Muscle layer of duodenum (tissue), 2 donors: Measurements from ENCODE around the gene TRIP12.

Source experiments
- H3K27ac ChIP-seq: one replicate; pipeline ENCODE4 v1.7.0; 2013; ENCODE audit warnings: mild to moderate bottlenecking, low read length
- H3K27me3 ChIP-seq: one replicate; pipeline ENCODE4 v1.7.0; 2013; ENCODE audit warnings: low read depth, mild to moderate bottlenecking, control low read depth, low read length
- H3K36me3 ChIP-seq, 2 donors: one replicate each; pipeline ENCODE4 v1.7.0; 2013; ENCODE audit warnings: low read length in 2 of 2, control low read depth in 1 of 2, mild to moderate bottlenecking in 1 of 2; ENCODE audit not compliant: insufficient read depth in 2 of 2, control insufficient read depth in 1 of 2
- H3K4me1 ChIP-seq, 2 donors: one replicate each; pipeline ENCODE4 v1.7.0; 2013; ENCODE audit warnings: low read length in 2 of 2, mild to moderate bottlenecking in 2 of 2, control low read depth in 1 of 2, moderate library complexity in 1 of 2; ENCODE audit not compliant: insufficient read depth in 2 of 2, control insufficient read depth in 1 of 2
- H3K4me3 ChIP-seq, 2 donors: one replicate each; pipeline ENCODE4 v1.7.0; 2013; ENCODE audit warnings: low read length in 2 of 2, low read depth in 1 of 2, mild to moderate bottlenecking in 1 of 2
- H3K9me3 ChIP-seq, 2 donors: one replicate each; pipeline ENCODE4 v1.7.0; 2013; ENCODE audit warnings: low read length in 2 of 2, control low read depth in 1 of 2, mild to moderate bottlenecking in 1 of 2; ENCODE audit not compliant: control insufficient read depth in 1 of 2
- donor health status: healthy.

The TRIP12 gene

GRCh38 chr2:229899604-229900003 is 22.2 kb downstream of the TRIP12 start:
- Histone ChIP-seq H3K9me3 (no peaks in the 10 kb centered on the region), H3K4me3 (no peak overlapping the region), H3K27me3 (no peaks in the 10 kb centered on the region), H3K4me1 (peaks cover 0 to 14% of the 10 kb centered on the region in 2 donors), H3K36me3 (peaks cover 0 to 6% of the 10 kb centered on the region in 2 donors), H3K27ac (no peak overlapping the region)

GRCh38 chr2:229896857-229897256 is 25.0 kb downstream of the TRIP12 start:
- Histone ChIP-seq H3K4me1 (peaks cover 0 to 8% of the 10 kb centered on the region in 2 donors), H3K27me3 (no peaks in the 10 kb centered on the region), H3K9me3 (no peaks in the 10 kb centered on the region), H3K27ac (no peak overlapping the region), H3K4me3 (no peak overlapping the region), H3K36me3 (no peaks in the 10 kb centered on the region)

GRCh38 chr2:229889023-229889422 is 32.8 kb downstream of the TRIP12 start:
- H3K4me3 ChIP-seq: no peak overlapping the region
- peaks cover 0 to 22% of the 10 kb centered on the region in 2 donors for H3K4me1 ChIP-seq
- H3K9me3 ChIP-seq: no peaks in the 10 kb centered on the region
- H3K27me3 ChIP-seq: no peaks in the 10 kb centered on the region
- H3K27ac ChIP-seq: no peak overlapping the region
- no peaks in the 10 kb centered on the region for H3K36me3 ChIP-seq

DNA sequence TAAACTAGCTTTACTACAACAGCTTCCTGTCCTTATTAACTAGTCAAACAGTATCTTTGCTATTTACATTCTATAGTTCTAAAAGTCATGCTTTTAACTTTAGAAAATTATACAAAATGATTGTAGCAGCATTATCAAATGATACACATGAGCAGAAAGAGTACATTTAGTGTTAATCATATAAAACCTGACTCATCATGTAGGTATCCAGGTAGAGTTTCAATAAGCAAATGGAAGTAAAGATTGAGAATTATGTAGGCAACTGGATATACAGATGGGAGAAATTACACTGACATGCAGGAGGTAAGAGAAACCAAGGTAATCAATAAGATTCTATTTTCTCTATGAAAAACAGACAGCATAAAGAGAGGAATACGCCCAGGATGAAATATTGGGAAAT is 33.8 kb downstream of the TRIP12 start:
- no peaks in the 10 kb centered on the region for H3K36me3 ChIP-seq
- peaks cover 0 to 22% of the 10 kb centered on the region in 2 donors for H3K4me1 ChIP-seq
- H3K9me3 ChIP-seq: no peaks in the 10 kb centered on the region
- no peak overlapping the region for H3K27ac ChIP-seq
- no peak overlapping the region for H3K4me3 ChIP-seq
- no peaks in the 10 kb centered on the region for H3K27me3 ChIP-seq

DNA sequence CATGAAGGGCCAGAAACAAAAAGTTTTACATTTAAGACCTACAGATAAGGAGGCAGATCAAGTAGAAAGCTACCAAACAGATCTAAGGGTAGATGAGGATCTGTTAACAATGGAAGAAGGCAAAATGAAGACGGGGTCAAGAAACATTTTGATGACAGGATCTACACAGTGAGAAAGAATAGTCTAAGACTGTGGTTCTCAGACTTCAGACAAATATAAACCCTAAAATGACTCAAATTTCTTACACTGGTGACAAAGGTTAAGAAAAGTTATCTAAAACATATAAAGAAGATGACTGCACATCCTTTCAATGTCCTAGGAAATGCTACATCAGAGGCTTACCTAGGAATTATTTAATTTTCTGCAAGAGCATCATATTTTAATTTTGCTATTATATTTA is 34.4 kb downstream of the TRIP12 start:
- H3K27ac ChIP-seq: no peak overlapping the region
- peaks cover 0 to 22% of the 10 kb centered on the region in 2 donors for H3K4me1 ChIP-seq
- H3K9me3 ChIP-seq: no peaks in the 10 kb centered on the region
- no peaks in the 10 kb centered on the region for H3K36me3 ChIP-seq
- no peak overlapping the region for H3K4me3 ChIP-seq
- no peaks in the 10 kb centered on the region for H3K27me3 ChIP-seq

DNA sequence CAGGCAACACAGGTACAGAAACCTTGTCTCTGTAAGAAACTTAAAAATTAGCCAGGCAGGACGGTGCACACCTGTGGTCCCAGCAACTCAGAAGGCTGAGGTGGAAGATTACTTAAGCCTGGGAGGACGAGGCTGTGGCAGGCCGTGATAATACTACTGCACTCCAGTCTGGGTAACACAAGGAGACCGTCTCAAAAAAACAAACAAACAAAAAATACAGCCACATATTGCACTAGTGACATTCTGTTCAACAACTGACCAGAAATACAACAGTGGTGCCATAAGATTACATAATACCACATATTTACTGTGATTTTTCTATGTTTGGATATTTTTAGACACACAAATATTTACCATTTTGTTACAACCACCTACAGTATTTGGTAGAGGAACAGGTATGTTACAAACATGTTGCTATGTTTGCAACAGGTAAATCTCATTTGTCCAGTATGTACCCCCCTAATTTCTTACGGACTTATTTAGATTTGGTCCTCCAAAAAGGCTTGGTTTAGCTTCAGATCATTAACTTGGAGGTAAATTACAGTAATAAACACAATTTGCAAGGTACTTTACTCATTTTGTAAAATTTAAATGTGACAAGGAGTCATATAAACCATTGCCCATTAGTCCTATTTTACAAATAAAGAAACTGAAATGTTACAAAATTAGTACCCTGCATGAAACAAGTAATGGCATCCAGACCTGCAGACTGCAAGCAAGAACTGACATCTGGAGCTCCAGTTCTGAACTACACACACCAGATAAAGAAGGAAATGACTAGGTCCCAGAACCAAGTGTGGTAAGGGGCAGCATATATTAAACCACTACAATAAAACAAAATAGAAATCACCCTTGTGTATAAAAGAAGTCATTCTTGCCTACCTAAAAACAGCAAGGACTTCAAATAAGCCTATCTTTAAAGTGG is 36.8 kb downstream of the TRIP12 start:
- H3K27ac ChIP-seq: no peak overlapping the region
- H3K27me3 ChIP-seq: no peaks in the 10 kb centered on the region
- peaks cover 0 to 3% of the 10 kb centered on the region in 2 donors for H3K36me3 ChIP-seq
- H3K4me1 ChIP-seq: peaks cover 0 to 22% of the 10 kb centered on the region in 2 donors
- H3K4me3 ChIP-seq: no peak overlapping the region
- H3K9me3 ChIP-seq: no peaks in the 10 kb centered on the region

DNA sequence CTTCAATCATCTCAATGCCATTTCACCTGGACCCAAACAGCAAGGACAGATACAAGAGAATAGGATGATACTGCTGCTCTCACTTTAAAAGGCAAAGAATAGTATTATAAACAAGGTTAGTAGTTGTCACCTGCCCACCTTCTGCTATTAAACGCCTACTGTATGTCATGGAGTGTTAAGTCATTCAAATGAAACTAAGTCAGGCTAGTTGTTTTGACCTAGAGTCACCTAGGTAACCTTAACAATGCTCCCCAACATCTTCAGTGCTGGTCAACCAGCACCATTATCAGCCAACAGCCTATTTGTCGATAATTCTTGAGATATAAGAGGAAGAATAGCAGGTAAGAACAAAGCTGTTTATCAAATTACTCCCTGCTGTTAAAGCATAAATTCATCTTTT is 39.2 kb downstream of the TRIP12 start:
- no peak overlapping the region for H3K4me3 ChIP-seq
- H3K27ac ChIP-seq: no peak overlapping the region
- H3K27me3 ChIP-seq: no peaks in the 10 kb centered on the region
- peaks cover 0 to 7% of the 10 kb centered on the region in 2 donors for H3K4me1 ChIP-seq
- no peaks in the 10 kb centered on the region for H3K9me3 ChIP-seq
- peaks cover 7 to 23% of the 10 kb centered on the region in 2 donors for H3K36me3 ChIP-seq

- Histone ChIP-seq H3K36me3 (peaks cover 13 to 25% of the 10 kb centered on the region in 2 donors), H3K4me1 (peaks cover 0 to 7% of the 10 kb centered on the region in 2 donors), H3K4me3 (no peak overlapping the region), H3K9me3 (no peaks in the 10 kb centered on the region), H3K27me3 (no peaks in the 10 kb centered on the region), H3K27ac (no peak overlapping the region)
Observed at GRCh38 chr2:229880892-229881586, 40.8 kb downstream of the TRIP12 start.

- no peaks in the 10 kb centered on the region for H3K27me3 ChIP-seq
- no peak overlapping the region for H3K27ac ChIP-seq
- no peaks in the 10 kb centered on the region for H3K9me3 ChIP-seq
- H3K4me1 ChIP-seq: peaks cover 0 to under 1% of the 10 kb centered on the region in 2 donors
- H3K4me3 ChIP-seq: no peak overlapping the region
- peaks cover 13 to 25% of the 10 kb centered on the region in 2 donors for H3K36me3 ChIP-seq
Observed at GRCh38 chr2:229879191-229879950, 42.4 kb downstream of the TRIP12 start.

DNA sequence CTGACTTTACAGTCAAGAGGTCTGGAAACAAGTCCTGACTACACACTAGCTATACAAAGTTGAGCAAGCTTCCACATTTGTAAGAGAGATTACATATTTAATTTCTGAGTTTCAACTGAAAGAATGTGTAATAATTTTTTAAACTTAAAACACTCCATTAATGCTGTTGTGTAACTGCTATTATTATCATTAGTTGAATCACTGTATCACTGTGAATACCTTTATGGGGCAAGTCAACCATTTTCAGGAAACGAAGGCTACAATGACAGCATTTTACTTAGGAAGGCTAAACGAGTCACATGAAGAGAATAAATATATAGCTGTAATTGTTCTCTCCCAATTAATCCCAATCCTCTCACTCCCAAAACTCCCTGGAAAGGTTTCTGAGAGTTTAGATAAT is 46.3 kb downstream of the TRIP12 start:
- Histone ChIP-seq H3K27me3 (no peaks in the 10 kb centered on the region), H3K4me3 (no peak overlapping the region), H3K27ac (no peak overlapping the region), H3K4me1 (peaks cover 0 to 7% of the 10 kb centered on the region in 2 donors), H3K9me3 (no peaks in the 10 kb centered on the region), H3K36me3 (peaks cover 13 to 25% of the 10 kb centered on the region in 2 donors)

- Histone ChIP-seq H3K9me3 (no peaks in the 10 kb centered on the region), H3K4me3 (no peak overlapping the region), H3K27ac (no peak overlapping the region), H3K27me3 (no peaks in the 10 kb centered on the region), H3K4me1 (peaks cover 0 to 7% of the 10 kb centered on the region in 2 donors), H3K36me3 (peaks cover 15 to 18% of the 10 kb centered on the region in 2 donors)
Observed at GRCh38 chr2:229874647-229875046, 47.2 kb downstream of the TRIP12 start.
